HG03064 (cell line): ENCODE measurements around the gene ABCA12.
A peak's percentile ranks its signal among the peaks of the same experiment; 100 is the strongest.

Experiments
- ATAC-seq: cut with Tn5 transposase; IDR thresholded peaks from one replicate; pipeline ENCODE4 v1.9.1; 2021; ENCODE audit warnings: low read depth; ENCODE audit not compliant: unreplicated experiment

Gene ABCA12

GRCh38 chr2:215052810-215053209, 85.6 kb downstream of the ABCA12 start:
- no peak for ATAC-seq

GRCh38 chr2:215052404-215052803, 86.0 kb downstream of the ABCA12 start:
- ATAC-seq = no peak

- ATAC-seq = no peak
These were observed 89.1 kb downstream of the ABCA12 start for GRCh38 chr2:215049341-215049740.

DNA sequence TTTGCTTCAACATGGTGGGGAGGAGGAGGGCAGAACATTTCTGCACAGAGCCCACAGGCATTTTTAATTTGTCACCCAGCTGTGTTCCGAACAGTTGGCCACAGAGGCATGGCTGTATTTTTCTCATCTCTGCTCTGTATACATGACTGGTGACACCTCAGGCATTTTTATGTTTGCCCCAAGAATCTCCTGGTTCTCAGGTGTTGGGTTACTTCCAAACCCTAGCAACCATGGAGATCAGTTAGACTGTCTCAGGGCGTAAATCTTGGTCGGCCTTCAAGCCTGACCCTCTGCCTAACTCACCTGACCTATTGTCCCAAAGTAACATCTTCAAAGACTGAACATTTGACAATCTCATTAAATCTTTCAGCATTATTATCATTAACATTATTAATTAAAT, 100.0 kb downstream of the ABCA12 start:
- no peak for ATAC-seq

GRCh38 chr2:215036314-215036713, 102.1 kb downstream of the ABCA12 start:
- no peak for ATAC-seq

DNA sequence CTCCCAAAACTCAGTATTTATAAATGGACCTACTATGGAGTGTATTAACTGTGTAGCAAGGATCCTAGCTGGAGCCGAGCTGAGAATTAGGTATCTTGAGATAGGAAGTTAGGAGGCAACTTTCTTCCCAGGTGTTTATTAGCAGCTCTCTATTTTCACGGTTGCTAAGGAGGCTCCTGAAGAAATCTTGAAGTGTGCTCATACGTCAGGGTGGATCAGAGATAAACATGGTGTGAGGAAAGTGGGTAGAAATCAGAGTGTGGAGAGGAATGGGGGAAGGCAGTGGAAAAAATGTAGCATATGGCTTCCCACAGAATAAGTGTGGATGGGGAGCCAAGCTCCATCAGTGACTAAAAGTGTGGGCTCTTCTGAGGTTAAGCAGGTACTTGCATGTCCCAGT, 104.3 kb downstream of the ABCA12 start:
- ATAC-seq = no peak

DNA sequence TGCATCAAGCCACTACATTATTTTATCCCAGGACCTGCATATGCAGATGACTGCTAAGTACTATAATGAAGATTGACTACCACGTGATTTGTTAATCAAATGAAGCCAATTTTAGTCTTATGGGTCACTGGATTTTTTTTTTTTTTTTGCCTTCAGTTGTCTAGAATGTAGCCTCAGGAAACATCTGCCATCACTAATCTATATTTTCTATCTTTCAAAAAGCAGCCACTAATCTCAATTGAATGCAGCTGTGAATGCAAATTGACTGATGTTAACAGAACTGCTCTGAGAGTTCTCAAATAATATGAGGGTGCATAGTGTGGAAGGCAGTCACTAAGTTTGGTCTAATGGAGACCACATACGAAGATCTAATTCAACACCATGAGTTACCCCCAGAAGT, 106.3 kb downstream of the ABCA12 start:
- no peak for ATAC-seq

GRCh38 chr2:215031321-215031720, 107.1 kb downstream of the ABCA12 start:
- no peak for ATAC-seq

DNA sequence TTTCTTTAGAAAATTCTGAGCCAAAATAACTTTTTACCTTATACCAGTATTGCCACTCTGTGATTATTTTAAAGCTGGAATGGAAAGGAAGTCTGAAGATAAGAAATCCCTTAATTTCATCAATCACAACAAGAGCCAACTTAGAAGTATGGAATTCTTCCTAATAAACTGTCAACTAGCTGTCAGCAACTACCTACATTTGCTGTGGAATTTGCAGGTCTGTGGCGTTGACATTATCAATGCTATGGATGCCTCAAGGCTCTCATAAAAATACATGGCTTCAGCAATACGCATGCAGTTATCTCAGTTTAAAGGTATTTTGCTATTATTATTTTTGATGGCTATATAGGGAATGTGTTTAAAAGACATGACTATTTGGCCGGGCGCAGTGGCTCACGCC, 108.5 kb downstream of the ABCA12 start:
- no peak for ATAC-seq

DNA sequence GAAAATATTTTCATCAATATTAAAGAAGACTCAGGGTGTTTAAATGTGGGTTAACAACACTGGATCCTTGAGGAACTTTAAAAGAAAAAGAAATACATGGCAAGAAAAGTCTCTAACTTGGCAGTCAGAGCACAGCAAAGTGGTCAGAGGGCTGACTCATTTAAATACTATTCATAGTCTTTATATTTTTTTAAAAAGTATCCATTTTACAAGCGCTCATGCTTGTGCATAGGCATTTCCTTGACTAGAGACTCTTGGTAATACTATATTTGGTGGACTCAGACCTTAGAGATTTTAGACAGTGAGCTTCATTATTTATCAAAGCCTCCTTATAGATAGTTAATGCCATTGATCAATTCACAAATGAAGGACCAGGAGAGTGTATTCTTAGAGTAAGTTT, 110.2 kb downstream of the ABCA12 start:
- ATAC-seq = no peak

DNA sequence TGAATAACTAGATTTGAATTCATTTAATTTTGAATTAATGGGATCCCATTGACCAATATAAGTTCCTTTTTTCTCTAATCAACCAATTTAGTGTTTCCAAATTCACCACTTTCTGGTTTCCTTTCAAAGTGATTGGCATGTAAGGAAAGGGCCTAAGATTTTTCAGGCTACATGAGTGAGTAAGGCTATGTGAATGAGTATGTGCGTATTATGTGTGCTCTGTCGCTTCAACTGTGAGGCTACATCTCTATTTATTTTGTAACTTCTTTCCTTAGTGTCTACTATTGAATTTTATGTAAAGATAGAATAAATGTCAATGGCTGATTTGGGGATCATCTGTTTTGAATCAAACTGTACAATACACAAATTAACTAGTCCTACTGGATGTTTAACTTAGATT, 110.6 kb downstream of the ABCA12 start:
- no peak for ATAC-seq

GRCh38 chr2:215022910-215023309, 115.5 kb downstream of the ABCA12 start:
- ATAC-seq = no peak

- ATAC-seq = no peak
These were observed 116.0 kb downstream of the ABCA12 start for GRCh38 chr2:215022418-215022817.

DNA sequence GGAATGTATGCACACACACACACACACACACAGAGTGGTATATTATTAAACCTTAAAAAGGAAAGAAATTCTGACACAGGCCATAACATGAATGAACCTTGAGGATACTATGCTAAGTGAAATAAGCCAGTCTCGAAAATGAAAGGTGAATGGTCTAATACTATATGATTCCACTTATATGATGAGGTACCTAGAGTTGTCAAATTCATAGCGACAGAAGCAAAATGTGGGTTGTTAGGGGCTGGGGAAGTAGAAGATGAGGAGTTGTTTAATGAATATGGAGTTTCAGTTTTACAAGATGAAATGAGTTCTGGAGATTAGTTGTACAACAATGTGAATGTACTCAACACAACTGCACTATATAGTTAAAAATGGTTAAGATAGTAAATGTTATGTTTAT, 118.1 kb downstream of the ABCA12 start:
- no peak for ATAC-seq

DNA sequence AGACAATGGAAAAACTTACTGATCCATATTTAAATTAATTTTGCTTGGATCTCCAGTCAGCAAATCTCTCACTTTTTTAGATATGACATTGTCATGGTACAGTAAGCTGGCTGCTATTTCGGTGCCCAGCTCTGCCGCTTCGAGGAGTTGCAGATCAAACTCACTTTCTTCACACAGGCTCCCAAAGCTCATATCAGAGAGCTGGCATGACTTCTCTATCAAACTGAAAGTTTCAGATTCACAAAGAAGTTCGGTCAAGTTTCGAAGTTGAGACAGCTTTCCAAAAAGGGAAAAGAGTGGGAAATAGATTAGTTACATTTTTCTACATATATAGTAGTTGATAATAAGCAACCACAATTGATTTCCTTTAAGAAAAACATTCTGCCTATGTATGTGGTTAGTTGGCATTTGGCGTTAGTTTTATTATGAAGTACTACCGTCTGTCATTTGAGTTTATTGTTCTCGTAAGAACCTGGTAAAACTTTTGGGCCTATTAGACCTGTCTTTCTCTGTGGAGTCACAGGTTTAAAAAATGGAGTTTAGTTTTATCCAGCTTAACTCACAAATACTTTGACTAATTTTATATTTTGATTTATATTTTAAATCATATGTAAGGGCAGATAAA, 118.8 kb downstream of the ABCA12 start:
- ATAC-seq = no peak

GRCh38 chr2:215019085-215019484, 119.3 kb downstream of the ABCA12 start:
- no peak for ATAC-seq

DNA sequence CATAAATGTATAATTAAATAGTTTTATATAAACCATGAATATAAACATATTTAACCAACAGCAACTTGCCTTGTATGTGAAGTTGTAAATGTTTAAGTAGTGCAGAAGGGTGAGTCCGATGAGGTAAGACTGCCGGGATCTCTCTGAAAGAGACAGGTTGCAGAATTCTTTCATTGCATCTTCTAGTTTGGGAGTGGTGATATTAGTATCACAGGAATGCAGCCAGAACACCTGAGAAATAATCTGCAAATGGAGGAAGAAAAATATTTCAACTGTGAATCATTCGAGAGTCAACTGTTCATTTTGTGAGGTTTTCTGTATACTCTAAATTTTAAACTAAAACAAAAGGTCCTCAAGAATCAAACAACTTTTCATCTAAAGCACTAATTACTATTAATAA, 123.0 kb downstream of the ABCA12 start:
- no peak for ATAC-seq

DNA sequence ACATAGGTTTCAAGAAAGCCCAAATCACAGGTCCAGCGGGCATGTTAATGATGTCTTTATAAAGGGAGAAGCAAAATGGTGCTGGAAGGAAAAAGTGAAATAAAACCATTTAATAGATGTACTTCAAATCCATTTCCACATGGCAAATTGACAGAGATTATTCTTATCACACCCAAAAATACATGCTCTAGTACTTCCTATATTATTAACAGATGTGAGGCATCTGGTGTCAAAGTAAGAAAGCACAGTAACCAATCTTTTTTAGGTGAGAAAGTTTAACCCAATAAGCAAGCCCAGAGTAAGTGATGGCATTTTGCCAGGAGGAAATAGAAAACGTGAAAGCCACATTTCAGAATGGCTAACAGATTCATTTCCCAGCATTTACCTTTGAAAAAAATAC, 128.0 kb downstream of the ABCA12 start:
- no peak for ATAC-seq

GRCh38 chr2:215003001-215003400, 135.4 kb downstream of the ABCA12 start:
- ATAC-seq = no peak

- no peak for ATAC-seq
These were observed 135.9 kb downstream of the ABCA12 start for GRCh38 chr2:215002500-215002899.

- no peak for ATAC-seq
These were observed 137.7 kb downstream of the ABCA12 start for GRCh38 chr2:215000721-215001120.

DNA sequence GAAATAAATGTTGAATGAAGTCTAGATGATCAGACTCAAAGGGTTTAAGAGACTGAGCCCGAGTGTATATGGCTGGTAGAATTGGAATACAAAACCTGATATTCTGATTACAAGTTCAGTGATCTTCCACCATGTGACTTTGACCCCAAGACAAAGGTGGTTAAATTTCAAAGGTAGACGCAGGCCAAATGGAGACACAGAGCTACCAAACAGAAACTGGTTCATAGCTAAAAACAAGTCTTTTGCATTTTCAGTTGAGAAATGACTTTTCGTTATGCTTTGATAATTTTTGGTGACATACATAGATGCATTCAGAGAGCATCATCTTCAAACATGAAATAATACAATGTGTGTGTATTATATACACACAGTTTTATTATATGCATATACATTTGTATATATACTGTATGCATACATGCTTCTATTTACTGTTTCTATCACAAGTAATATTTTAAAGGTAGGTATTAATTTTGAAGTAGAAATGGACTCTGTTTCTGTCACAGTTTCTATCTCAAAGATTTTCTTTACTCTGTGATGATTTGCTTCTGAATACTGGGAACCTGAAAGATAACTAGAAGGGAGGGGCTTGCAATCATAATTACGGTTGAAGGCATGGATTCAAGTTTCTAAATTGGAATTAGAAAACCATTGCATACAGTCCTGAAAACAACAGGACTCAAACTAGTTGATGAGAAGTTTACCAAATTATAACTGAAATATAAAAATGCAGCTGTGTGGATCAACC, 142.3 kb downstream of the ABCA12 start:
- ATAC-seq = peak; percentile 95
